Measurements from ENCODE around the gene PIN1. TPM values are rescaled to one million over a fixed set of nuclear protein-coding genes. Genes with fewer than 3 reads are reported as not detected.
A peak's percentile ranks its signal among the peaks of the same experiment; 100 is the strongest.

PIN1 gene
- total and polyA plus RNA-seq, 2 donors from 2014 or later: 57.7 to 143 TPM

- Histone ChIP-seq H3K27me3 (ENCODE audit: control insufficient read depth, insufficient read depth, low read length) (no peaks in the 10 kb centered on the region), H3K36me3 (ENCODE audit: control insufficient read depth in 2 of 3, insufficient read depth in 3 of 3, low read length in 3 of 3) (no peaks in the 10 kb centered on the region), H3K4me1 (ENCODE audit: control insufficient read depth in 2 of 3, insufficient read depth in 2 of 3, low read depth in 1 of 3, low read length in 3 of 3) (no peaks in the 10 kb centered on the region), H3K4me3 (ENCODE audit: low read length in 3 of 3) (no peak overlapping the region), H3K9me3 (ENCODE audit: control insufficient read depth in 2 of 3, insufficient read depth in 1 of 3, low read length in 3 of 3) (no peaks in the 10 kb centered on the region), H3K9ac (ENCODE audit: low read length in 3 of 3) (no peak overlapping the region), H3K27ac (ENCODE audit: low read depth in 2 of 2, low read length in 2 of 2) (no peak overlapping the region)
- FAIRE-seq (no peak), DNase-seq (no peak)
- TF ChIP-seq CTCF (IDR thresholded peaks at IDR 0.05; ENCODE audit: borderline replicate concordance, extremely low read depth, insufficient read depth): no peak
- intact Hi-C loops (cut with DNase I): no loop called here
Observed at GRCh38 chr19:9872618-9873242, 37.6 kb downstream of the PIN1 start.

GRCh38 chr19:9875031-9875627 lies 40.0 kb downstream of the PIN1 start:
- intact Hi-C loops (cut with DNase I): no loop called here
- Histone ChIP-seq H3K9me3 (ENCODE audit: control insufficient read depth in 2 of 3, insufficient read depth in 1 of 3, low read length in 3 of 3) (no peaks in the 10 kb centered on the region), H3K27me3 (ENCODE audit: control insufficient read depth, insufficient read depth, low read length) (no peaks in the 10 kb centered on the region), H3K9ac (ENCODE audit: low read length in 3 of 3) (no peak overlapping the region), H3K4me1 (ENCODE audit: control insufficient read depth in 2 of 3, insufficient read depth in 2 of 3, low read depth in 1 of 3, low read length in 3 of 3) (no peaks in the 10 kb centered on the region), H3K4me3 (ENCODE audit: low read length in 3 of 3) (no peak overlapping the region), H3K27ac (ENCODE audit: low read depth in 2 of 2, low read length in 2 of 2) (no peak overlapping the region), H3K36me3 (ENCODE audit: control insufficient read depth in 2 of 3, insufficient read depth in 3 of 3, low read length in 3 of 3) (no peaks in the 10 kb centered on the region)
- peak in 2 of 5 donors; percentile 30 to 38 for DNase-seq
- FAIRE-seq: no peak
- no peak for TF ChIP-seq CTCF (IDR thresholded peaks at IDR 0.05; ENCODE audit: borderline replicate concordance, extremely low read depth, insufficient read depth)

GRCh38 chr19:9875796-9876195 lies 40.7 kb downstream of the PIN1 start:
- TF ChIP-seq CTCF (IDR thresholded peaks at IDR 0.05; ENCODE audit: borderline replicate concordance, extremely low read depth, insufficient read depth): no peak
- Histone ChIP-seq H3K9ac (ENCODE audit: low read length in 3 of 3) (no peak overlapping the region), H3K27ac (ENCODE audit: low read depth in 2 of 2, low read length in 2 of 2) (no peak overlapping the region), H3K4me1 (ENCODE audit: control insufficient read depth in 2 of 3, insufficient read depth in 2 of 3, low read depth in 1 of 3, low read length in 3 of 3) (no peaks in the 10 kb centered on the region), H3K4me3 (ENCODE audit: low read length in 3 of 3) (no peak overlapping the region), H3K9me3 (ENCODE audit: control insufficient read depth in 2 of 3, insufficient read depth in 1 of 3, low read length in 3 of 3) (no peaks in the 10 kb centered on the region), H3K36me3 (ENCODE audit: control insufficient read depth in 2 of 3, insufficient read depth in 3 of 3, low read length in 3 of 3) (no peaks in the 10 kb centered on the region), H3K27me3 (ENCODE audit: control insufficient read depth, insufficient read depth, low read length) (no peaks in the 10 kb centered on the region)
- DNase-seq (no peak), FAIRE-seq (no peak)
- intact Hi-C loops (cut with DNase I): no loop called here

All from kidney (tissue), 14 donors.